ENCODE measurements around the gene ARHGEF12.

Gene ARHGEF12

GRCh38 chr11:120471994-120472393 is 135.8 kb downstream of the ARHGEF12 start:
- peaks cover 23% of the 10 kb centered on the region for H3K36me3 ChIP-seq (ENCODE audit: insufficient read depth, insufficient read length, low read length)
- DNase-seq (ENCODE audit: low read depth, low spot score): no peak
- H3K9ac ChIP-seq (ENCODE audit: insufficient read length, low read depth): no peak overlapping the region

GRCh38 chr11:120473503-120473902 is 137.3 kb downstream of the ARHGEF12 start:
- H3K27me3 ChIP-seq (ENCODE audit: insufficient read depth, insufficient read length): no peaks in the 10 kb centered on the region
- H3K9ac ChIP-seq (ENCODE audit: insufficient read length, low read depth): no peak overlapping the region
- DNase-seq (ENCODE audit: low read depth, low spot score): no peak
- peaks cover 20% of the 10 kb centered on the region for H3K36me3 ChIP-seq (ENCODE audit: insufficient read depth, insufficient read length, low read length)
- TF ChIP-seq ZNF274 (IDR thresholded peaks at IDR 0.05; ENCODE audit: low read depth, low read length) (no peak), YY1 (IDR thresholded peaks at IDR 0.05; ENCODE audit: insufficient read depth, insufficient read length) (no peak), SUZ12 (IDR thresholded peaks at IDR 0.05; ENCODE audit: extremely low read depth, insufficient read depth, insufficient read length) (no peak)
- no peaks in the 10 kb centered on the region for H3K4me1 ChIP-seq (ENCODE audit: insufficient read depth, insufficient read length)
- H3K9me3 ChIP-seq (ENCODE audit: insufficient read depth, low read length): no peaks in the 10 kb centered on the region
- no peak overlapping the region for H3K4me3 ChIP-seq (ENCODE audit: insufficient read length, low read depth)

More at GRCh38 chr11:120471994-120472393, 135.8 kb downstream of the ARHGEF12 start:
- Histone ChIP-seq H3K27me3 (ENCODE audit: insufficient read depth, insufficient read length) (no peaks in the 10 kb centered on the region), H3K9me3 (ENCODE audit: insufficient read depth, low read length) (no peaks in the 10 kb centered on the region), H3K4me3 (ENCODE audit: insufficient read length, low read depth) (no peak overlapping the region), H3K4me1 (ENCODE audit: insufficient read depth, insufficient read length) (no peaks in the 10 kb centered on the region)
- no peak for TF ChIP-seq YY1 (IDR thresholded peaks at IDR 0.05; ENCODE audit: insufficient read depth, insufficient read length)
- TF ChIP-seq ZNF274 (IDR thresholded peaks at IDR 0.05; ENCODE audit: low read depth, low read length): no peak
- no peak for TF ChIP-seq SUZ12 (IDR thresholded peaks at IDR 0.05; ENCODE audit: extremely low read depth, insufficient read depth, insufficient read length)

GRCh38 chr11:120482149-120482548 is 145.9 kb downstream of the ARHGEF12 start:
- no peak overlapping the region for H3K9ac ChIP-seq (ENCODE audit: insufficient read length, low read depth)
- no peak overlapping the region for H3K4me3 ChIP-seq (ENCODE audit: insufficient read length, low read depth)
- no peak for TF ChIP-seq ZNF274 (IDR thresholded peaks at IDR 0.05; ENCODE audit: low read depth, low read length)
- no peak for TF ChIP-seq YY1 (IDR thresholded peaks at IDR 0.05; ENCODE audit: insufficient read depth, insufficient read length)
- TF ChIP-seq SUZ12 (IDR thresholded peaks at IDR 0.05; ENCODE audit: extremely low read depth, insufficient read depth, insufficient read length): no peak
- no peaks in the 10 kb centered on the region for H3K27me3 ChIP-seq (ENCODE audit: insufficient read depth, insufficient read length)
- DNase-seq (ENCODE audit: low read depth, low spot score): no peak
- H3K36me3 ChIP-seq (ENCODE audit: insufficient read depth, insufficient read length, low read length): peaks cover 44% of the 10 kb centered on the region
- no peaks in the 10 kb centered on the region for H3K4me1 ChIP-seq (ENCODE audit: insufficient read depth, insufficient read length)
- no peaks in the 10 kb centered on the region for H3K9me3 ChIP-seq (ENCODE audit: insufficient read depth, low read length)

DNA sequence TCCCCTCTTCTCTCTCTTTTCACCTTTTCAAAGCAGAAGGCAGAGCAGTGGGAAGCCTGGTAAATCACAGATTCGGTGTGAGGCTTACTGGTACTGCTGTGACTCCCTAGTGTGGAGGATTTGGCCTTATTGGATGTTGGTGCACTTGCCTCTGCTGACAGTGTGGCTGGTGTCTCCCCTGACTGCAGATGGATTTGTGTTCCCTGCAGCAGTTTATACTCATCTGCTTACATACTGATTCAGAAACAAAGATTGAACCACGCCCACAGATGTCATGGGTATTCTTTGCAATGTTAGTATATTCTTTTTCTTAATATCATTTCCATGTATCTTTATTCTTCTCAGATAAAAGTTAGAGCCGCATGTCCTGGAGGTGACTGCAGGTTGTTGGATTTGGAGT is 148.5 kb downstream of the ARHGEF12 start:
- H3K4me1 ChIP-seq (ENCODE audit: insufficient read depth, insufficient read length): no peaks in the 10 kb centered on the region
- peaks cover 35% of the 10 kb centered on the region for H3K36me3 ChIP-seq (ENCODE audit: insufficient read depth, insufficient read length, low read length)
- no peak overlapping the region for H3K9ac ChIP-seq (ENCODE audit: insufficient read length, low read depth)
- TF ChIP-seq SUZ12 (IDR thresholded peaks at IDR 0.05; ENCODE audit: extremely low read depth, insufficient read depth, insufficient read length) (no peak), ZNF274 (IDR thresholded peaks at IDR 0.05; ENCODE audit: low read depth, low read length) (no peak), YY1 (IDR thresholded peaks at IDR 0.05; ENCODE audit: insufficient read depth, insufficient read length) (no peak)
- H3K27me3 ChIP-seq (ENCODE audit: insufficient read depth, insufficient read length): no peaks in the 10 kb centered on the region
- DNase-seq (ENCODE audit: low read depth, low spot score): no peak
- H3K9me3 ChIP-seq (ENCODE audit: insufficient read depth, low read length): no peaks in the 10 kb centered on the region
- no peak overlapping the region for H3K4me3 ChIP-seq (ENCODE audit: insufficient read length, low read depth)

GRCh38 chr11:120486138-120486537 is 149.9 kb downstream of the ARHGEF12 start:
- Histone ChIP-seq H3K4me1 (ENCODE audit: insufficient read depth, insufficient read length) (no peaks in the 10 kb centered on the region), H3K4me3 (ENCODE audit: insufficient read length, low read depth) (no peak overlapping the region), H3K36me3 (ENCODE audit: insufficient read depth, insufficient read length, low read length) (peaks cover 25% of the 10 kb centered on the region), H3K9me3 (ENCODE audit: insufficient read depth, low read length) (no peaks in the 10 kb centered on the region), H3K27me3 (ENCODE audit: insufficient read depth, insufficient read length) (no peaks in the 10 kb centered on the region), H3K9ac (ENCODE audit: insufficient read length, low read depth) (no peak overlapping the region)
- TF ChIP-seq YY1 (IDR thresholded peaks at IDR 0.05; ENCODE audit: insufficient read depth, insufficient read length) (no peak), SUZ12 (IDR thresholded peaks at IDR 0.05; ENCODE audit: extremely low read depth, insufficient read depth, insufficient read length) (no peak), ZNF274 (IDR thresholded peaks at IDR 0.05; ENCODE audit: low read depth, low read length) (no peak)
- no peak for DNase-seq (ENCODE audit: low read depth, low spot score)

- TF ChIP-seq YY1 (IDR thresholded peaks at IDR 0.05; ENCODE audit: insufficient read depth, insufficient read length) (no peak), ZNF274 (IDR thresholded peaks at IDR 0.05; ENCODE audit: low read depth, low read length) (no peak), SUZ12 (IDR thresholded peaks at IDR 0.05; ENCODE audit: extremely low read depth, insufficient read depth, insufficient read length) (no peak)
Observed at GRCh38 chr11:120489799-120490198, 153.6 kb downstream of the ARHGEF12 start.

DNA sequence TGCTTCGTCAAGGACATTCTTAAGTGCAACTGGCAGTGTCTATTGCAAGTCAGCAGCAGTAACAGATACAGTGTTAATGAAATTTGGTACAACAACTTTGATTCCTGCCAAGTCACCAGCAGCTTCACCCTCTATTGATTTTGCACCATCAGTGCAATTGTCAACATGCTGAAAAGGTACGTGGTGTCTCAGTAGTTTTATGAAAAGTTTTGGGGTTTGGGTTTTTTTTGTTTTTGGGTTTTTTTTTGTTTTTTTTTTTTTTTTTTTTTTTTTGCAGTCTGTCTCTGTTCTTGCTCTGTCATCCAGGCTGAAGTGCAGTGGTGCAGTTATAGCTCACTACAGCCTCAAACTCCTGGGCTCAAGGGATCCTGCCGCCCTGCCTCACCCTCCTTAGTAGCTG is 156.3 kb downstream of the ARHGEF12 start:
- no peak for TF ChIP-seq SUZ12 (IDR thresholded peaks at IDR 0.05; ENCODE audit: extremely low read depth, insufficient read depth, insufficient read length)
- TF ChIP-seq ZNF274 (IDR thresholded peaks at IDR 0.05; ENCODE audit: low read depth, low read length): no peak
- TF ChIP-seq YY1 (IDR thresholded peaks at IDR 0.05; ENCODE audit: insufficient read depth, insufficient read length): no peak
- Histone ChIP-seq H3K9me3 (ENCODE audit: insufficient read depth, low read length) (no peaks in the 10 kb centered on the region), H3K27me3 (ENCODE audit: insufficient read depth, insufficient read length) (no peaks in the 10 kb centered on the region), H3K4me3 (ENCODE audit: insufficient read length, low read depth) (no peak overlapping the region), H3K4me1 (ENCODE audit: insufficient read depth, insufficient read length) (no peaks in the 10 kb centered on the region), H3K9ac (ENCODE audit: insufficient read length, low read depth) (no peak overlapping the region), H3K36me3 (ENCODE audit: insufficient read depth, insufficient read length, low read length) (no peaks in the 10 kb centered on the region)
- DNase-seq (ENCODE audit: low read depth, low spot score): no peak

More at GRCh38 chr11:120489799-120490198, 153.6 kb downstream of the ARHGEF12 start:
- Histone ChIP-seq H3K4me1 (ENCODE audit: insufficient read depth, insufficient read length) (no peaks in the 10 kb centered on the region), H3K27me3 (ENCODE audit: insufficient read depth, insufficient read length) (no peaks in the 10 kb centered on the region), H3K36me3 (ENCODE audit: insufficient read depth, insufficient read length, low read length) (peaks cover 10% of the 10 kb centered on the region), H3K9ac (ENCODE audit: insufficient read length, low read depth) (no peak overlapping the region), H3K4me3 (ENCODE audit: insufficient read length, low read depth) (no peak overlapping the region), H3K9me3 (ENCODE audit: insufficient read depth, low read length) (no peaks in the 10 kb centered on the region)
- no peak for DNase-seq (ENCODE audit: low read depth, low spot score)

Measured in NT2/D1 (cell line).